Liver (tissue), 9 donors: ENCODE data around the gene LENEP. TPM values are rescaled to one million over a fixed set of nuclear protein-coding genes. Genes with fewer than 3 reads are reported as not detected.

ENCODE experiments used
- DNase-seq: peaks from one replicate; pipeline ENCODE4 v3.0.0-alpha.2; 2017; ENCODE audit warnings: low spot score
- H3K27ac ChIP-seq, 2 donors: one replicate each; pipeline ENCODE4 v1.7.0; 2013; ENCODE audit warnings: inconsistent platforms in 2 of 2, low read length in 2 of 2, control low read depth in 1 of 2, low read depth in 1 of 2, mild to moderate bottlenecking in 1 of 2
- H3K27me3 ChIP-seq, 4 donors: one replicate each; pipeline versions ENCODE4 v1.6.1 to v1.7.0; 2013; ENCODE audit warnings: low read length in 3 of 4, inconsistent platforms in 1 of 4, mild to moderate bottlenecking in 1 of 4, moderate library complexity in 1 of 4; ENCODE audit not compliant: control insufficient read depth in 4 of 4, insufficient read depth in 4 of 4
- H3K36me3 ChIP-seq, 4 donors: one replicate each; pipeline versions ENCODE4 v1.6.1 to v1.7.0; 2013; ENCODE audit warnings: low read length in 3 of 4, mild to moderate bottlenecking in 3 of 4, low read depth in 1 of 4, moderate library complexity in 1 of 4; ENCODE audit not compliant: control insufficient read depth in 4 of 4, insufficient read depth in 3 of 4
- H3K4me1 ChIP-seq, 4 donors: one replicate each; pipeline versions ENCODE4 v1.6.1 to v1.7.0; 2013; ENCODE audit warnings: low read length in 3 of 4, mild to moderate bottlenecking in 3 of 4, moderate library complexity in 1 of 4; ENCODE audit not compliant: control insufficient read depth in 4 of 4, insufficient read depth in 4 of 4
- H3K4me3 ChIP-seq, 3 donors: one replicate each; pipeline versions ENCODE4 v1.6.1 to v1.7.0; 2013; ENCODE audit warnings: low read length in 3 of 3, control low read depth in 1 of 3, low read depth in 1 of 3, mild to moderate bottlenecking in 1 of 3
- H3K9ac ChIP-seq, 2 donors: one replicate each; pipeline ENCODE4 v1.7.0; 2013; ENCODE audit warnings: low read length in 2 of 2, mild to moderate bottlenecking in 2 of 2, moderate library complexity in 2 of 2, control low read depth in 1 of 2, low read depth in 1 of 2
- H3K9me3 ChIP-seq, 4 donors: one replicate each; pipeline versions ENCODE4 v1.6.1 to v1.7.0; 2013; ENCODE audit warnings: low read length in 3 of 4; ENCODE audit not compliant: control insufficient read depth in 4 of 4
- EGR1 ChIP-seq, 2 donors: IDR thresholded peaks; 2 replicates each; pipeline ENCODE4 v1.6.1; 2016 to 2018; ENCODE audit warnings: antibody characterized with exemption in 2 of 2, low read depth in 2 of 2
- FOXA1 ChIP-seq: IDR thresholded peaks from 2 replicates; pipeline ENCODE4 v1.6.1; 2016; ENCODE audit warnings: antibody characterized with exemption
- FOXA2 ChIP-seq: IDR thresholded peaks from 2 replicates; pipeline ENCODE4 v1.6.1; 2016; ENCODE audit warnings: antibody characterized with exemption
- GABPA ChIP-seq, 2 donors: IDR thresholded peaks in 1 of 2; conservative IDR thresholded peaks in 1 of 2; 2 replicates each; pipeline ENCODE4 v1.6.1; 2016; ENCODE audit warnings: antibody characterized with exemption in 2 of 2, mild to moderate bottlenecking in 1 of 2, moderate library complexity in 1 of 2
- HNF4A ChIP-seq, 2 donors: conservative IDR thresholded peaks; 2 replicates each; pipeline ENCODE4 v1.6.1; 2016; ENCODE audit warnings: antibody characterized with exemption in 2 of 2, mild to moderate bottlenecking in 2 of 2
- HNF4G ChIP-seq: IDR thresholded peaks from 2 replicates; pipeline ENCODE4 v1.6.1; 2016; ENCODE audit warnings: antibody characterized with exemption
- JUND ChIP-seq, 2 donors: IDR thresholded peaks; 2 replicates each; pipeline ENCODE4 v1.6.1; 2016; ENCODE audit warnings: antibody characterized with exemption in 2 of 2
- NR2F2 ChIP-seq: IDR thresholded peaks from 2 replicates; pipeline ENCODE4 v1.6.1; 2016; ENCODE audit warnings: antibody characterized with exemption
- RAD21 ChIP-seq, 2 donors: IDR thresholded peaks; 2 replicates each; pipeline ENCODE4 v1.6.1; 2016; ENCODE audit warnings: antibody characterized with exemption in 2 of 2, mild to moderate bottlenecking in 2 of 2
- RXRA ChIP-seq, 2 donors: IDR thresholded peaks; 2 replicates each; pipeline ENCODE4 v1.6.1; 2017 to 2018; ENCODE audit warnings: antibody characterized with exemption in 2 of 2, mild to moderate bottlenecking in 1 of 2
- SP1 ChIP-seq: IDR thresholded peaks from 2 replicates; pipeline ENCODE4 v1.6.1; 2018; ENCODE audit warnings: antibody characterized with exemption, mild to moderate bottlenecking
- TAF1 ChIP-seq: conservative IDR thresholded peaks from 2 replicates; pipeline ENCODE4 v1.6.1; 2016; ENCODE audit warnings: antibody characterized with exemption, mild to moderate bottlenecking
- YY1 ChIP-seq: IDR thresholded peaks from 2 replicates; pipeline ENCODE4 v1.6.1; 2016; ENCODE audit warnings: antibody characterized with exemption, mild to moderate bottlenecking
- WGBS: extraction: QIAGEN DNeasy Blood & Tissue Kit; methylation state at CpG from one replicate; pipeline ENCODE4 v1.1.7; 2013; 5-methylcytosine and 5-hydroxymethylcytosine counted together
- polyA plus RNA-seq, 2 donors: library from polyadenylated mRNA; stranded (reverse) in 1 of 2; unstranded in 1 of 2; fragments of 200-250 nt in 1 of 2; fragments of >200 nt in 1 of 2; fragmentation: Nextera tagmentation in 1 of 2; extraction: Ambion mirVana in 1 of 2; gene quantifications; one replicate each; pipeline versions ENCODE4 v1.2.1 to v1.2.3, GENCODE V29; 2013 to 2015
- total RNA-seq, 2 donors: library from RNA; depleted of rRNA; stranded (reverse); fragments of >200 nt; gene quantifications; one replicate each; pipeline ENCODE4 v1.2.3, GENCODE V29; 2014
- TF ChIP-seq, protein P1 (sequence below): IDR thresholded peaks from 2 replicates; pipeline ENCODE4 v1.6.1; 2016; ENCODE audit warnings: antibody characterized with exemption, mild to moderate bottlenecking
- TF ChIP-seq, protein P2 (sequence below): IDR thresholded peaks from 2 replicates; pipeline ENCODE4 v1.6.1; 2016; ENCODE audit warnings: antibody characterized with exemption
- TF ChIP-seq, protein P3 (sequence below): IDR thresholded peaks from 2 replicates; pipeline ENCODE4 v1.6.1; 2016; ENCODE audit warnings: antibody characterized with exemption
- TF ChIP-seq, protein P4 (sequence below): fragments of 150-350 bp; IDR thresholded peaks from 2 replicates; pipeline ENCODE4 v1.5.1; 2017; ENCODE audit warnings: improper control_type of control experiment, low read depth, low read length; ENCODE audit not compliant: missing input control
- TF ChIP-seq, protein P5 (sequence below): IDR thresholded peaks from 2 replicates; pipeline ENCODE4 v1.6.1; 2016; ENCODE audit warnings: antibody characterized with exemption
- donor health status: healthy.
- donor health status: healthy.
- donor health status: healthy.
- donor health status: healthy.
- donor health status: healthy.

The LENEP gene, protein sequence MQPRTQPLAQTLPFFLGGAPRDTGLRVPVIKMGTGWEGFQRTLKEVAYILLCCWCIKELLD
- total RNA-seq, result under 1 TPM in 1 of 2 donors, not detected in 1; 0.42 TPM
- polyA plus RNA-seq, result not detected

DNA sequence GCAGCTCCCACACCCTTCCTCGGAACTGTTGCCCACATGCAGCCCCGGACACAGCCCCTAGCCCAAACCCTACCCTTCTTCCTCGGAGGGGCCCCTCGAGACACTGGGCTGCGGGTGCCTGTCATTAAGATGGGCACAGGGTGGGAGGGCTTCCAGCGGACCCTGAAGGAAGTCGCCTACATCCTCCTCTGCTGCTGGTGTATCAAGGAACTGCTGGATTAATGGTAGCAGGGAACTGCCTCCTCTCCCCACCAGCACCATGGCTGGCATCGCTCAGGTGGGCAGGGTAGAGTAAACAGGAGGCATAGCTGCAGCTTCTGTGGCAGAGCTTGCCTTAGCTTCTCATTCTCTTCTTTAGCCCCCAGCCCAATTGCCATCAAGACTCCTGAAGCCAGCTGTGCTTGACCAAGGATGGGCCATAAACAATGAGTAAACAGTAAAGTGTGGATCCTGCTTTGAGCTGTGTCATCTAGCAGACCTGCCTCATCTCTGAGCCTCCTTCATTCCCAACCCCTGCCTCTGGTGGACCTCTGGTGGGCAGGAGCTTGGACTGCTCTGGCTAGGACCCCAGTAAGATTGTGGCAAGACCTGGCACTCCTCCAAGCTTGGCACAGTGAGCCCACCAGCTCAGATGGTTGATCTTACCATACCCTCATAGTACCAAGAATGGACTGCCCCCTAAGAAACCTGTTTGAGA lies at the start of gene LENEP:
Gene LENEP (plus strand): TSS at position 15 of the 697 bp plus-strand sequence. CDS start 22 bp downstream, at position 37.
- Histone ChIP-seq H3K9ac (no peak within 1 kb of the TSS), H3K27ac (no peak within 1 kb of the TSS), H3K36me3 (peaks cover 0 to 7% (median 2%) of the 10 kb centered on the region in 4 donors), H3K9me3 (no peaks in the 10 kb centered on the region), H3K4me1 (peaks cover under 1 to 15% (median 6%) of the 10 kb centered on the region in 4 donors), H3K27me3 (no peaks in the 10 kb centered on the region), H3K4me3 (no peak within 1 kb of the TSS)
- TF ChIP-seq HNF4A (conservative IDR thresholded peaks at IDR 0.05), result no peak
- TF ChIP-seq, protein P1, sequence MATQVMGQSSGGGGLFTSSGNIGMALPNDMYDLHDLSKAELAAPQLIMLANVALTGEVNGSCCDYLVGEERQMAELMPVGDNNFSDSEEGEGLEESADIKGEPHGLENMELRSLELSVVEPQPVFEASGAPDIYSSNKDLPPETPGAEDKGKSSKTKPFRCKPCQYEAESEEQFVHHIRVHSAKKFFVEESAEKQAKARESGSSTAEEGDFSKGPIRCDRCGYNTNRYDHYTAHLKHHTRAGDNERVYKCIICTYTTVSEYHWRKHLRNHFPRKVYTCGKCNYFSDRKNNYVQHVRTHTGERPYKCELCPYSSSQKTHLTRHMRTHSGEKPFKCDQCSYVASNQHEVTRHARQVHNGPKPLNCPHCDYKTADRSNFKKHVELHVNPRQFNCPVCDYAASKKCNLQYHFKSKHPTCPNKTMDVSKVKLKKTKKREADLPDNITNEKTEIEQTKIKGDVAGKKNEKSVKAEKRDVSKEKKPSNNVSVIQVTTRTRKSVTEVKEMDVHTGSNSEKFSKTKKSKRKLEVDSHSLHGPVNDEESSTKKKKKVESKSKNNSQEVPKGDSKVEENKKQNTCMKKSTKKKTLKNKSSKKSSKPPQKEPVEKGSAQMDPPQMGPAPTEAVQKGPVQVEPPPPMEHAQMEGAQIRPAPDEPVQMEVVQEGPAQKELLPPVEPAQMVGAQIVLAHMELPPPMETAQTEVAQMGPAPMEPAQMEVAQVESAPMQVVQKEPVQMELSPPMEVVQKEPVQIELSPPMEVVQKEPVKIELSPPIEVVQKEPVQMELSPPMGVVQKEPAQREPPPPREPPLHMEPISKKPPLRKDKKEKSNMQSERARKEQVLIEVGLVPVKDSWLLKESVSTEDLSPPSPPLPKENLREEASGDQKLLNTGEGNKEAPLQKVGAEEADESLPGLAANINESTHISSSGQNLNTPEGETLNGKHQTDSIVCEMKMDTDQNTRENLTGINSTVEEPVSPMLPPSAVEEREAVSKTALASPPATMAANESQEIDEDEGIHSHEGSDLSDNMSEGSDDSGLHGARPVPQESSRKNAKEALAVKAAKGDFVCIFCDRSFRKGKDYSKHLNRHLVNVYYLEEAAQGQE, result no peak
- TF ChIP-seq, protein P2, sequence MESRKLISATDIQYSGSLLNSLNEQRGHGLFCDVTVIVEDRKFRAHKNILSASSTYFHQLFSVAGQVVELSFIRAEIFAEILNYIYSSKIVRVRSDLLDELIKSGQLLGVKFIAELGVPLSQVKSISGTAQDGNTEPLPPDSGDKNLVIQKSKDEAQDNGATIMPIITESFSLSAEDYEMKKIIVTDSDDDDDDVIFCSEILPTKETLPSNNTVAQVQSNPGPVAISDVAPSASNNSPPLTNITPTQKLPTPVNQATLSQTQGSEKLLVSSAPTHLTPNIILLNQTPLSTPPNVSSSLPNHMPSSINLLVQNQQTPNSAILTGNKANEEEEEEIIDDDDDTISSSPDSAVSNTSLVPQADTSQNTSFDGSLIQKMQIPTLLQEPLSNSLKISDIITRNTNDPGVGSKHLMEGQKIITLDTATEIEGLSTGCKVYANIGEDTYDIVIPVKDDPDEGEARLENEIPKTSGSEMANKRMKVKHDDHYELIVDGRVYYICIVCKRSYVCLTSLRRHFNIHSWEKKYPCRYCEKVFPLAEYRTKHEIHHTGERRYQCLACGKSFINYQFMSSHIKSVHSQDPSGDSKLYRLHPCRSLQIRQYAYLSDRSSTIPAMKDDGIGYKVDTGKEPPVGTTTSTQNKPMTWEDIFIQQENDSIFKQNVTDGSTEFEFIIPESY, result no peak
- no peak for TF ChIP-seq HNF4G
- TF ChIP-seq SP1, result no peak
- TF ChIP-seq, protein P3, sequence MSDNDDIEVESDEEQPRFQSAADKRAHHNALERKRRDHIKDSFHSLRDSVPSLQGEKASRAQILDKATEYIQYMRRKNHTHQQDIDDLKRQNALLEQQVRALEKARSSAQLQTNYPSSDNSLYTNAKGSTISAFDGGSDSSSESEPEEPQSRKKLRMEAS, result no peak
- TF ChIP-seq FOXA1, result no peak
- no peak for TF ChIP-seq RXRA (IDR thresholded peaks at IDR 0.05)
- TF ChIP-seq FOXA2, result no peak
- TF ChIP-seq, protein P4, sequence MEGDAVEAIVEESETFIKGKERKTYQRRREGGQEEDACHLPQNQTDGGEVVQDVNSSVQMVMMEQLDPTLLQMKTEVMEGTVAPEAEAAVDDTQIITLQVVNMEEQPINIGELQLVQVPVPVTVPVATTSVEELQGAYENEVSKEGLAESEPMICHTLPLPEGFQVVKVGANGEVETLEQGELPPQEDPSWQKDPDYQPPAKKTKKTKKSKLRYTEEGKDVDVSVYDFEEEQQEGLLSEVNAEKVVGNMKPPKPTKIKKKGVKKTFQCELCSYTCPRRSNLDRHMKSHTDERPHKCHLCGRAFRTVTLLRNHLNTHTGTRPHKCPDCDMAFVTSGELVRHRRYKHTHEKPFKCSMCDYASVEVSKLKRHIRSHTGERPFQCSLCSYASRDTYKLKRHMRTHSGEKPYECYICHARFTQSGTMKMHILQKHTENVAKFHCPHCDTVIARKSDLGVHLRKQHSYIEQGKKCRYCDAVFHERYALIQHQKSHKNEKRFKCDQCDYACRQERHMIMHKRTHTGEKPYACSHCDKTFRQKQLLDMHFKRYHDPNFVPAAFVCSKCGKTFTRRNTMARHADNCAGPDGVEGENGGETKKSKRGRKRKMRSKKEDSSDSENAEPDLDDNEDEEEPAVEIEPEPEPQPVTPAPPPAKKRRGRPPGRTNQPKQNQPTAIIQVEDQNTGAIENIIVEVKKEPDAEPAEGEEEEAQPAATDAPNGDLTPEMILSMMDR, result no peak
- TF ChIP-seq EGR1 (IDR thresholded peaks at IDR 0.05; ENCODE audit: low read depth in 2 of 2), result no peak
- no peak for TF ChIP-seq YY1
- TF ChIP-seq TAF1, result no peak
- no peak for TF ChIP-seq JUND (IDR thresholded peaks at IDR 0.05)
- TF ChIP-seq GABPA (IDR thresholded peaks at IDR 0.05 in 1 of 2, conservative IDR thresholded peaks at IDR 0.05 in 1 of 2), result no peak
- TF ChIP-seq NR2F2, result no peak
- no peak for TF ChIP-seq RAD21 (IDR thresholded peaks at IDR 0.05)
- TF ChIP-seq, protein P5, sequence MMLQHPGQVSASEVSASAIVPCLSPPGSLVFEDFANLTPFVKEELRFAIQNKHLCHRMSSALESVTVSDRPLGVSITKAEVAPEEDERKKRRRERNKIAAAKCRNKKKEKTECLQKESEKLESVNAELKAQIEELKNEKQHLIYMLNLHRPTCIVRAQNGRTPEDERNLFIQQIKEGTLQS, result no peak
- 87% methylated on average over 8 of the region's 8 CpGs for WGBS
- DNase-seq, result no peak
